DOHH2 (cell line): Measurements from ENCODE around the gene CHCHD1.

Experiments used
- EZH2phosphoT487 ChIP-seq: fragments of 200-600 bp; sonication (generic); IDR thresholded peaks from 2 replicates; pipeline ENCODE4 v1.6.1; 2017; ENCODE audit warnings: borderline replicate concordance, mild to moderate bottlenecking, antibody characterized with exemption, low read length, moderate library complexity, mixed read lengths
- TF ChIP-seq, protein P1 (sequence below): fragments of 200-600 bp; sonication (generic); IDR thresholded peaks from one replicate; pipeline ENCODE4 v1.5.1; 2014; ENCODE audit warnings: antibody characterized with exemption, mild to moderate bottlenecking, low read depth, low read length; ENCODE audit not compliant: poor library complexity, severe bottlenecking

DNA sequence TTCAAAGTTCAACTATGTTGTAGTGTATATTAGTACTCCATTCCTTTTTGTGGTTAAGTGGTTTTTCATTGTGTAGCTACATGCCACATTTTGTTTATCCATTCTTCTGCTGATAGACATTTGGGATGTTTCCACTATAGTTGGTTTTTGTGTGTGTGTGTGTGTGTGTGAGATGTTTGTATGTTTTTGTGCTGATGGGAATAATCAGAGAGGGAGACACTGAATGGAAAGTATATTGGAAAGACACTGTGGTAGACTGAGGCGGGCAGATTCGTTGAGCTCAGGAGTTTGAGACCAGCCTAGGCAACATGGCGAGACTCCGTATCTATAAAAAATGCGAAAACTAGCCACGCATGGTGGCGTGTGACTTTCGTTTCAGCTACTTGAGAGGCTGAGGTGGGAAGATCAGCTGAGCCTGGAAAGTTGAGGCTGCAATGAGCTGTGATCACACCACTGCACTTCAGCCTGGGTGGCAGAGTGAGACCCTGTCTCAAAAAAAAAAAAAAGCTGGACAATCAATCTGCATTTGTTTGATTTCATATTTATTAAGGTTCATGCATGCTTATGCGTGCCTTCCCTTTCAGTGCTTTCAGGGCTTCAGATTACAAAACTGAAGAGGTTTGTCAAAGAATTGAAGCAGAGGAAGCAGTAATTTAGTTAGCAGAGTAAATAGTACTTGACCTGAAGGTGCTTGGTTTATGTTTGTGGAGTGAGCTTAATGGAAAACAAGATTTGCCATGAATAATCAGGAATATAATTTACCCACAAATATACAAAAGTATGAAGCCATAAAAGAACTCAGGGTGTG, 22.9 kb upstream of the CHCHD1 start:
- TF ChIP-seq, protein P1, sequence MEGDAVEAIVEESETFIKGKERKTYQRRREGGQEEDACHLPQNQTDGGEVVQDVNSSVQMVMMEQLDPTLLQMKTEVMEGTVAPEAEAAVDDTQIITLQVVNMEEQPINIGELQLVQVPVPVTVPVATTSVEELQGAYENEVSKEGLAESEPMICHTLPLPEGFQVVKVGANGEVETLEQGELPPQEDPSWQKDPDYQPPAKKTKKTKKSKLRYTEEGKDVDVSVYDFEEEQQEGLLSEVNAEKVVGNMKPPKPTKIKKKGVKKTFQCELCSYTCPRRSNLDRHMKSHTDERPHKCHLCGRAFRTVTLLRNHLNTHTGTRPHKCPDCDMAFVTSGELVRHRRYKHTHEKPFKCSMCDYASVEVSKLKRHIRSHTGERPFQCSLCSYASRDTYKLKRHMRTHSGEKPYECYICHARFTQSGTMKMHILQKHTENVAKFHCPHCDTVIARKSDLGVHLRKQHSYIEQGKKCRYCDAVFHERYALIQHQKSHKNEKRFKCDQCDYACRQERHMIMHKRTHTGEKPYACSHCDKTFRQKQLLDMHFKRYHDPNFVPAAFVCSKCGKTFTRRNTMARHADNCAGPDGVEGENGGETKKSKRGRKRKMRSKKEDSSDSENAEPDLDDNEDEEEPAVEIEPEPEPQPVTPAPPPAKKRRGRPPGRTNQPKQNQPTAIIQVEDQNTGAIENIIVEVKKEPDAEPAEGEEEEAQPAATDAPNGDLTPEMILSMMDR: no peak
- no peak for TF ChIP-seq EZH2phosphoT487
